Retina (tissue), 1 donor: Measurements from ENCODE around the gene FDXACB1.

Experiments used
- DNase-seq: peaks from one replicate; pipeline ENCODE4 v3.0.0-alpha.2; 2016

Gene FDXACB1

GRCh38 chr11:111841370-111842053 lies 37.5 kb downstream of the FDXACB1 start:
- peak; percentile 60 for DNase-seq

- DNase-seq = no peak
These were observed 38.8 kb downstream of the FDXACB1 start for GRCh38 chr11:111840143-111840542.

DNA sequence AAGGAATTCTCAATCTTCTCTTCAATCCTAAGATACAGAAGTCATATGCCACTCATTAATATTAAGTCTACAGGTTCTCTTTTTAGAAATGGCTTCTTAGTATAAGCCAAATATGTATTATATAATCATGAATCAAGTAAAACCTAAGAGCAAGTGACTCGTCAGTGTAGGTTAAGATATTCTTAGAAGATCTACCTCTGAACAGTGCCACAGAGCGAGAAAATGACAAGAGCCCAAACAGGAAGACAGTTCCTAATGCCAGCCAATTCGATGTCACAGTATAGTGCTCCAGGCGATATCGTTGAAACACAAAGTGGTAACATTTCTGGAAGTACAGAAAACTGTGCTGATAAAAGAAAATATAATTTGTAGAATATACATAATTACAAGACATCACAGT lies 40.9 kb downstream of the FDXACB1 start:
- DNase-seq = no peak

DNA sequence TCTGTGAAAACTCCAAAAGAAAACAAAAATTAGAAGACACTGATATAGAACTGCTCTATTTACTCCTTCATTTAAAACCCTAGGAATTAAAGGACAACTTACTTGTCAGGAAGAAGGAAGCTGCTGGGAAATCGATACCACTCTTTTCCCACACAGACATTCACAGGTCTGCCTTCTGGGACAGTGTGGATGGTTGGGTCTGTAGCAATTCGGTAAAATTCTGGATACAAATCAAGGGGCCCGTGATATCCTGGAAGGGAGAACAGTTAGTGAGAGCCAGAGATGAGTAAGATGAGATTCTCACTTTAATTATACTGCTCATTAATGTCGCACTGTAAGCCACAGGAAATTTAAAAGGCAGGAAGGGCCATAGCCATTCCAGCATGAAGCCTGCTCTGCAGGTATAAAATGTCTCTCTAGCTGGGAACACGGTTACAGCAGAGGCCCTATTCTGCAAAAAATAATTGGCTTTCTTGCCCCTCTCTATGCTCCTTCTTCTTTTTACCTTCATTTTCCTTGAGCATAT lies 41.5 kb downstream of the FDXACB1 start:
- no peak for DNase-seq

GRCh38 chr11:111836721-111837120 lies 42.2 kb downstream of the FDXACB1 start:
- DNase-seq = no peak

GRCh38 chr11:111836162-111836561 lies 42.8 kb downstream of the FDXACB1 start:
- DNase-seq = no peak

DNA sequence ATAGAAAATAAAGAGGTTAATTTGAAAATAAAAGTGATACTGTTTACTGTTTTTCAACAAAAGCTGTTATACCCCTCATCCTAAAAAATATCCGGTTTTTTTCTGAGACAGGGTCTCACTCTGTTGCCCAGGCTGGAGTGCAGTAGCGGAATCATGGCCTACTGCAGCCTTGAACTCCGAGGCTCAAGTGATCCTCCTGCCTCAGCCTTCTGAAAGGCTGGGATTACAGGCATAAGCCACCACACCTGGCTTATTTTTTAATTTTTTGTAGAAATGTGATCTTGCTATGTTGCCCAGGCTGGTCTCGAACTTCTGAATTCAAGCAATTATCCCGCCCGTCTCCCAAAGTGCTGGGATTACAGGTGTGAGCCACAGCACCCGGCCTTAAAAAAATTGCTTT lies 43.3 kb downstream of the FDXACB1 start:
- no peak for DNase-seq

DNA sequence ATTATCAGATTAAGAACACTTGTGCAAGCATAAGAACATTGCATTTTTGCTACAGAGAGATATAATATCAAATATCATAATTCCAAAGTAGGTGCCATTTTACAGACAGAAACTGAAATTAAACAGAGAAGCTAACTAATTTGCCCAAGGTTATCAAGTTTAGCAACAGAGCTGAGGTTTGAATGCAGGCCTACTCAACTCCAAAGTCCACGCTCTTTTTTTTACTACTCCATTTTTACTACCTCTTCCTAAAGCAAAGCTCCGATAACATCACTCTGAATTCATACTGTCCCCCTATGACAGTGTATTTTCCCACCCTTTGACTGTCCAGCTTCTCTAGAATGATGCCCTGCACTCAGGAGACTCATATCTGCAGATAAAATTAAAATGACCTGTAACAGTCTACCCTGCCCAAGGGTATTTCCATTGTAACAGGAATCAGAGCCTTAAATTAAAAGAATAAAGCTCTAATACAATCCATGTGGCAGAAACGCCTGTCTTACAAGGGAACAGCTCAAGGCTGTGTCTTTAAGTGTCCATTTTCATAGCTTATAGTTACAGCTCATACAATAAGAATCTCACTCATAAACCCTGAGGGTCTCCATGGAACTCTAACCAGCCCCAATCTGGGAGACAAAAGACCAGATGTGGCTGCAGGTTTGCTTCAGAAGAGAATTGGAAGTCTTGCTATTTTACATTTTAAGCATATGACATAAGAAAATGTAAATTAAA lies 44.4 kb downstream of the FDXACB1 start:
- no peak for DNase-seq

DNA sequence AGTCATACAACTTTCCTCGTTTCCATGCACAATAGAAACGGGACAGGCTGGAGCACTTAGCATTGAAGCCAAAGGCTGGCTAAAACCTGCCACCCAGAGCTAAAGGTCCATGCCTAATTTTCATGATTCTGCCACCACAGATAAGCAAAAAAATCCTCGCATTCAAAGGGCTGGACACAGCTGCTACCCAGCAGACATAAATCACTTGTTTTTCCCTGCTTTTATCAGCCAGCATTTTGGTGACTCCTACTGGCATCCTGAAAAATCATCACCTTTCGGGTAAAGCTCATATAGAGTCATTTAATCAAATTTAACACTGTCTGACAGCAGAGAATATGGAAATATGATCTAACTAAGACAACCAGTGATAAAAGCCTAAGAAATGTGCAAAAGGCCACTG lies 45.4 kb downstream of the FDXACB1 start:
- DNase-seq = no peak

GRCh38 chr11:111829185-111829968 lies 49.6 kb downstream of the FDXACB1 start:
- no peak for DNase-seq

DNA sequence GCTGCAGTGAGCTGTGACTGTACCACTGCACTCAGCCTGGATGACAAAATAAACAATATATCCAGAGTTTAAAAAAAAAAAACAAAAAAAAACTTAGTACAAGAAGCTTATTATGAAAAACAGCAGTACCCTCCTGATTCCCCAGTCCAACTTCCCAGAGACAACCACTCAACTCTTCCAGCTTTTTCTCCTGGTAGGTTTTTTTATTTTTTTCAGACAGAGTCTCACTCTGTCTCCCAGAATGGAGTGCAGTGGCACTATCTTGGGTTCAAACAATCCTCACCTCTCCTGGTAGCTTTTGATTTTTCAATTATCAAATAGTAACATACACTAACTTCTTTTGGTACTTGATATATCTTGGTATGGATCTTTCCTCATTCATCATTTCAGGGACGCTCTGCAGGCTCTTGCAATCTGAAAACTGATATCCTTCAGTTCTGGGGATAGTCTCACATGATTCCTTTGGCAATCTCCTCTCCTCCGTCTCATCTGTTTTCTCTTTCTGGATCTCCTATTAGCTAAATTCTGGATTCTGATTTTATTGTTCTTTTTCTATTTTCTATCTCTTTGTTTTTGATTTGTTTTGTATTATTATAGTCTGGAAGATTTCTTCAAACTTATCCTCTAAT lies 52.5 kb downstream of the FDXACB1 start:
- no peak for DNase-seq
